DMS79 treated with DMSO at 0.1 percent for 48 hours (cell line): ENCODE data around the gene OTUD6A.

Experiments
- DNase-seq: peaks from one replicate; lab custom pipeline; 2025; lab: John Stamatoyannopoulos, UW

Gene OTUD6A, protein sequence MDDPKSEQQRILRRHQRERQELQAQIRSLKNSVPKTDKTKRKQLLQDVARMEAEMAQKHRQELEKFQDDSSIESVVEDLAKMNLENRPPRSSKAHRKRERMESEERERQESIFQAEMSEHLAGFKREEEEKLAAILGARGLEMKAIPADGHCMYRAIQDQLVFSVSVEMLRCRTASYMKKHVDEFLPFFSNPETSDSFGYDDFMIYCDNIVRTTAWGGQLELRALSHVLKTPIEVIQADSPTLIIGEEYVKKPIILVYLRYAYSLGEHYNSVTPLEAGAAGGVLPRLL

GRCh38 chrX:70062076-70062475 lies at the start of gene OTUD6A:
Gene OTUD6A (plus strand): TSS chrX:70062457. CDS start chrX:70062525, 68 bp downstream.
- DNase-seq, result no peak

GRCh38 chrX:70012756-70013155 lies 49.5 kb upstream of the OTUD6A start:
- DNase-seq, result no peak

- DNase-seq, result no peak
Measured at GRCh38 chrX:70013466-70014381, 48.5 kb upstream of the OTUD6A start.

DNA sequence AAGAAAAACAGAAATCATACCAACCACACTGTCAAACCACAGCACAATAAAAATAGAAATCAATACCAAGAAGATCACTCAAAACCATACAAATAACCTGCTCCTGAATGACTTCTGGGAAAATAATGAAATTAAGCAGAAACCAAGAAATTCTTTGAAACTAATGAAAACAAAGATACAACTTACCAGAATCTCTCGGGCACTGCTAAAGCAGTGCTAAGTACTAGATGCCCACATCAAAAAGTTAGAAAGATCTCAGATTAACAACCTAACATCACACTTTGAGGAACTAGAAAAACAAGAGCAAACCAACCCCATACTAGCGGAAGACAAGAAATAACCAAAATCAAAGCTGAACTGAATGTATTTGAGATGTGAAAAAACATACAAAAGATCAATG lies 45.7 kb upstream of the OTUD6A start:
- no peak for DNase-seq

DNA sequence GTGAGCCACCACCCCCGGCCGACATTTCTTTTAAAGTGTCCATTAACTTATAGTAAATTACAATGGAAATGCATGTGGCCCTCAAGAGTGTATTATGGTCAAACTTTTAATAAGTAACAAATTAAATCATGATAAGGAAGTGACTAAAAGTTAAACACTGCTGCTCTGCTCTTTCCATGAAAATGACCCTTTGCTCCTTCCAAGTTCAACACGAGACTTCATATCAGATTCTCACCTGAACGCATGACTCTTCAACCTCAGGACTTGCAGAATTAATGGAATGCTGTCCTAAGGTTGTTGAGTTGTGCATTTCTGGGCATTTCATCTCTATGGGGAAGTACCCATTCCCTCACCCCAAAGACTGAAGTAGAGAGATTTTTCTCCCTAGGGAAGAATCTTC lies 39.6 kb upstream of the OTUD6A start:
- no peak for DNase-seq

DNA sequence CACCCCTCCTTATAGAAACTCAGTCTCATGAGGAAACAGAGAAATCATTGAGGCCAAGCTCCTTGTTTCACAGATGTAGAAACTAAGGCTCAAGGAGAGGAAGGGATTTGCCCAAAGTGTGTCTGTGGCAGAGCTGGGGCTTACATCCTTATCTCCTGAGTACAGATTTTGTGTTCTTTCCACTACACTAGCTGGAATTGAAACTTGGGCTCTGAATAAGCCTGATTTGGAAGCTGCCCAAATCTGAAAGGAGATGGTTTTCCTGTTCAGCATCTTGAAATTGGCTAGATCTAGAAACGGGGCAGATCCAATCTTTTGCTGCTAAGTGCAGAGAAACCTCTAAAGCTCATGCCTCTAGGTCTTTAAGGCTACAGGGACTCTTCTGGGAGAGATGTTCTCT lies 36.8 kb upstream of the OTUD6A start:
- DNase-seq, result no peak

DNA sequence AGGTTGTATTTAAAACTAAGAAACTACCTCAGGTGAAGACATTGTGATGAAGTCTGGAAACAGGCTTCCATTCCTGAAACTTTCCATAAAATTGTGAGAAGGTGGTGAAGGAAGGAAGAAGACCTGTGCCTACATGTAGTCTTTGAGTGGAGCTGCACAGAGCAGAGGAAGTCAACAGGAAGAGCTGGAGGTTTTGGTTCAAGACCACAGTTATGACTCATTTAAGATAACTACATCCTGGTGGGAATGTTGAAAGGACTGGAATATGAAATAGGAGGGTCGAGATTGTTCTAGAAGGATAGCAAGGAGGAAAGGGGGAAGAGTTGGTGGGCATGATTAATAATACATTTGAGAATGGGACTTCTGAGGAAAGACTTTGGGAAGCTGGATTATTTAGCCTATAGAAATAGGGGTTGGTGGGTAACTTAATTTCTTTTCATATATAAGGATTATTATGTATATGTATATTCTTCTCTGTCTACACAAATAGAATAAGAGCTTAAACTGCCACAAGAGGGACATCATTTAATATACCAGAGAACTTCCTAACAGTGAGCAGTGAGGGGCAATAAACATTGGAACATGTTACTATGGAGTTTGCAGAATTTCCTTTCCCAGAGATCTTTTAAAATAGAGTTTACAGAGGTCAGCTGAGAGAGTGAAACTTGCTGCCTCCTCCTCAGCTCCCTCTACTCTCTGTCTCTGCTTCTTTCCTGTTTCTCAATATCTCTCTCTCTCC lies 36.0 kb upstream of the OTUD6A start:
- no peak for DNase-seq

GRCh38 chrX:70026851-70027200 lies 35.4 kb upstream of the OTUD6A start:
- no peak for DNase-seq

DNA sequence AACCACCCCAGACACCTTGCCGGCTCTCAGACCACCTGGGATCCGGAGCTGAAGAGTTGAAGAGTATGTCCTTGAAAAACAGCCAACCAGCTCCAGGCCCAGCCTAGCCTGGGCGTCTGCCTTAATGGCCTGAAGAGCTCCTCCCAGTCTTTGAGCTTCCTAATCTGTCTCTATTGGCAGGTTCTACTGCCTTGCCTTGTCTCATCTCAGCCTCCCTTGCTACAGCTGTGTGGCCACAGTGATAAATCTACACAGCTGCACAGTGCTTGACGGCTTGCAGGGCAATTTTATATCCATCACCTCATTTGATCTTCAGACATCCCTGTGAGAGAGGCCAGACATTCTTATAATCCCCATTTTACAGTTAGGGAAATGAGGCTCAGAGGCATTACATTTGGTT lies 32.4 kb upstream of the OTUD6A start:
- peak; percentile 21 for DNase-seq

- peak; percentile 16 for DNase-seq
Measured at GRCh38 chrX:70030301-70030767, 31.9 kb upstream of the OTUD6A start.

DNA sequence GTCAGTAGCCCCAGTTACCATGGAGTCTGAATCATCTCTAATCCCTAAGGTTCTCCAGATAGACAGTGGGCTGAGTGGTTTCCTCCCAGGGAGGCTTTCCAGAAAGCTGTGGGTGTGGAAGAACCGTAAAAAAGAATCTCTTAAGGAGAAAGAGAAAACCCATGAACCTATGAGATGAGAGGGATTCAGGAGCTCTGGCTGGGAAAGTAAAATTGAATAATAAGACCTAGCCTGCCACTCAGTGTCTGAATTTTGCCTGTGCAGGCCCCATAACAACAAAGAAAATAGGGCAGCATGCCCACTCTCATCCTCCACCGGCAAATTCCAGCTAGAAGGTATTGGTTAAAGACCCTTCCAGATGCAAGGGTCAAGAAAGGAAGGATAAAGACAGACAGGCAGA lies 29.5 kb upstream of the OTUD6A start:
- no peak for DNase-seq

DNA sequence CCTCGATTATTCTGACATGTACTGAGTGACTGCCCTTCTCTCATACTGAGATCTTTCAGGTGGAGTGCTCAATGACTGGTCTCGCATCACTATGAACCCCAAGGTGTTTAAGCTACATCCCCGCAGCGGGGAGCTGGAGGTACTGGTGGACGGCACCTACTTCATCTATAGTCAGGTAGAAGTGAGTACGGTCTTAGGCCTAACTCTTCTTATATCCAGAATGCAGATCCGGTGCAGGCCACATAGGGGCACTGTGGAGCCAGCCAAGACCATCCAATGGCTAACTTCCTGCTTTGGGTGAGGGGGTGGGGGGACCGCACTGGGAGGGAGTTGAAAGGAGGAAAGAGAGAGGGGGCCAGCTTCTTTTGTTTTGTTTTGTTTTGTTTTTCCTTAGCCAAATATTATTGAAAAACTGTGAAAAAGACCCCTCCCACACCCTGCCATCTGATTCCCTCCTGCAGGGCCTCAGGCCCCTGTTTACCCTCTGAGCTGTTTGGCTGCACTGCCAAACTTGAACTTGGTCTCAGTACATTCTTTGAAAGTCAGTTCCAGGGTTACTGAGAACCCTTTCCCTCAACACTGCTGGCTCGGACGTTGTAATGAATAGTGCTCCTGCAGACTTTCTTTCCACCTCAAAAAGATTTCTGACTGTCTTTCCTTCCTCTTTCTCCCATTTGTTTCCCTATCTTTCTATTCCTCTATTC lies 28.8 kb upstream of the OTUD6A start:
- no peak for DNase-seq

DNA sequence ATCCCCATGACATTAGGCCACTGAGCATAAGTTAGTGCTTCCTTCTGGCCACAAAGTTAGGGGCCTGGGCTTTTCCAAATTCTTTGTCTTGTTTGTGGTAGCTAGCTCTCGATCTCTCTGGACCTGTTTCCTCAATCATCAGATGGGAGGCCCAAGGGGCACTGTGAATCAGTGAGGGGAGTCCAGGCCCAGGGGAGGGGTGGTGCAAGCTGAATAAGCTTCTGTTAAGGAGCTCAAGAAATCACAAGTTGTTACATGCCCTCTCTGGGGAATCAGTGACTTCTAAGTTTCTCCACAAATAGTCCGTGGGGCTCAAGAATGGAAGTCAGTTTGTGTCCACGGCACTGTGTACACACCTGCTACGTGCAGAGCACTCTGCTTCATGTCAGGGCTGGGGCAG lies 27.6 kb upstream of the OTUD6A start:
- DNase-seq, result no peak

GRCh38 chrX:70038515-70038914 lies 23.7 kb upstream of the OTUD6A start:
- no peak for DNase-seq

- DNase-seq, result no peak
Measured at GRCh38 chrX:70038951-70039350, 23.3 kb upstream of the OTUD6A start.

- DNase-seq, result no peak
Measured at GRCh38 chrX:70039758-70040157, 22.5 kb upstream of the OTUD6A start.

GRCh38 chrX:70041993-70042392 lies 20.3 kb upstream of the OTUD6A start:
- no peak for DNase-seq

GRCh38 chrX:70042399-70043371 lies 19.6 kb upstream of the OTUD6A start:
- DNase-seq, result no peak

DNA sequence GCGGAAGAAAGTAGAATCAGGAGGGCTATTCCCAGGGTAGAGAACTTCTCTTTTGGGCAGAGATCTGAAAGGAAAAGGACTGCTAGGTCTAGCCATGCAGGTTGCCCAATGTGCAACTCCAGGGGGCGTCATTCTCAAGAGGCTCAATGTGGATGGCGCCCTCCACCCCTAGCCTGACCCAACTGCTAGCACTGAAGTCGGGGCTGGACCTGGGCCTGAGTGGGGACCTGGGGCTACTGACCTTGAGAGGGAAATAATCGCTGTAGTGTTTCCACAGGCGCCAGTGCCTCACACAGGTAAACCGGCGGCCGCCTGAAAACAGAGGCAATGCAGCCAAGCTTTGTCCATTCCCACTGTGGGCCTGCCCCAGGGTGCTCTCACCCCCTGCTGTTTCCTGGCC lies 18.6 kb upstream of the OTUD6A start:
- DNase-seq, result no peak

DNA sequence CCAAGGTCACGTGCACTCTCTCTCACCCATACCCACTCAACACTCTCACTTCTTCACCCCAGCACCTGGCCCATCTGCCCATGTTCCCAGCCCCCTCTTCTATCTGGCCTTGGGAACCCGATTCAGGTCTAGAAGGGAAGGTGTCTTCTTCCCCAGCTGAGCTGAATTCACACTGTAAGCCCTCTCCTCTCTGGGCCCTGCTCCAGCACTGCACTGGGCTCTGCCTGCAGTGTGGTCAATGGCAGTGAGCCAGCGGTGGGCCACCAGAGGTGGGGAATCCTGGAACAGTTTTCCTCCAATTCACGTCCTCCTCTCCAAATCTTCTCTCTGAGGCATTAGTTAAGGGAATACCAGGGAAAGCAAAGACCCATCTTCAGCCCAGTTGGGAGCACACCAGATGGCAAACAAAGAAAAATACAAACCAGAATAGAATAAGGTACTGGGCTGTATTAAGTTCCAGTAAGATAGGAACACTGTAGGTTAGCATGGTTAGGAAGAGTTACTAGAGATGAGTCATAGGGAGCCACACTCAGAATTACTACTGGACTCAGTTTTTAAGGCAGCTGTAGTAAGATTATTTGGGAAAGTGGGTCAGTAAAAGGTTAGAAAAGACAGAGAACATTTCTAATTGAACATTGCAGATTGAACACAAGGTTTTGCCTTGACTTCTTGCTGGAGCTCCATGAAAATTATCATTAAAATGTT lies 17.6 kb upstream of the OTUD6A start:
- no peak for DNase-seq
